Breast epithelium (tissue), 3 donors: Measurements from ENCODE around the gene CDYL.

ENCODE experiments used
- POLR2A ChIP-seq: fragments of 450-650 bp; IDR thresholded peaks from one replicate; pipeline ENCODE4 v1.6.1; 2016; ENCODE audit warnings: antibody characterized with exemption, mild to moderate bottlenecking, moderate library complexity
- POLR2AphosphoS5 ChIP-seq, 3 donors: sonication (generic); formaldehyde crosslinking; IDR thresholded peaks; one replicate each; pipeline ENCODE4 v1.6.1; 2017; ENCODE audit warnings: antibody characterized with exemption in 3 of 3
- TF ChIP-seq, protein P1 (sequence below), 3 donors: fragments of 450-650 bp; IDR thresholded peaks; one replicate each; pipeline ENCODE4 v1.5.1; 2016 to 2017; ENCODE audit warnings: antibody characterized with exemption in 3 of 3, mild to moderate bottlenecking in 3 of 3, moderate library complexity in 3 of 3

DNA sequence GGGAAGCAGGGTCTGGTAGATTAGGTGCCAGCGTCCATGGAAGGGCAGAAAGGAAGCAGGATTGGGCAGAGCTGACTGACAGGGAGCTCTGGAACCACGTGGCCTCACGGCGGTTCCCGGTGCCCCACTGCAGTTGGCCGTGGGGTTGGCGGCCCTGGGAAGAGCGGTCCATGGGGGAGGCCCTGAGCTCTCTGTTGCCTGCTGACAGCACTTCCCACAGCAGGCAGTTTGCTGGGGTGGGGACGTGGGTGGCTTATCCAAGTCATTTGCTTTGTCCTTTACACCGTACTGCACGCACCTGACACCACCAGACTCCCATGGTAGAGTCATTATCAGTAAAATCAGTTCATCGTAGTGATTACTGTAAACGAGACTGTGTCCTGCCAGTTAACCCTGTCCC lies 171.5 kb downstream of the CDYL start:
- TF ChIP-seq POLR2AphosphoS5 (IDR thresholded peaks at IDR 0.05) (no peak), POLR2A (no peak)
- TF ChIP-seq, protein P1, sequence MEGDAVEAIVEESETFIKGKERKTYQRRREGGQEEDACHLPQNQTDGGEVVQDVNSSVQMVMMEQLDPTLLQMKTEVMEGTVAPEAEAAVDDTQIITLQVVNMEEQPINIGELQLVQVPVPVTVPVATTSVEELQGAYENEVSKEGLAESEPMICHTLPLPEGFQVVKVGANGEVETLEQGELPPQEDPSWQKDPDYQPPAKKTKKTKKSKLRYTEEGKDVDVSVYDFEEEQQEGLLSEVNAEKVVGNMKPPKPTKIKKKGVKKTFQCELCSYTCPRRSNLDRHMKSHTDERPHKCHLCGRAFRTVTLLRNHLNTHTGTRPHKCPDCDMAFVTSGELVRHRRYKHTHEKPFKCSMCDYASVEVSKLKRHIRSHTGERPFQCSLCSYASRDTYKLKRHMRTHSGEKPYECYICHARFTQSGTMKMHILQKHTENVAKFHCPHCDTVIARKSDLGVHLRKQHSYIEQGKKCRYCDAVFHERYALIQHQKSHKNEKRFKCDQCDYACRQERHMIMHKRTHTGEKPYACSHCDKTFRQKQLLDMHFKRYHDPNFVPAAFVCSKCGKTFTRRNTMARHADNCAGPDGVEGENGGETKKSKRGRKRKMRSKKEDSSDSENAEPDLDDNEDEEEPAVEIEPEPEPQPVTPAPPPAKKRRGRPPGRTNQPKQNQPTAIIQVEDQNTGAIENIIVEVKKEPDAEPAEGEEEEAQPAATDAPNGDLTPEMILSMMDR (IDR thresholded peaks at IDR 0.05): no peak
